Measurements from ENCODE around the gene LGMN. TPM values are rescaled to one million over a fixed set of nuclear protein-coding genes. Genes with fewer than 3 reads are reported as not detected.

Gene LGMN
- total RNA-seq, 4 donors from 2014 or later = 226 to 405 (median 297) TPM

- intact Hi-C loops (cut with DNase I) = no loop called here
- H3K27me3 ChIP-seq = no peaks in the 10 kb centered on the region
- H3K36me3 ChIP-seq = no peaks in the 10 kb centered on the region
- no peak overlapping the region for H3K4me3 ChIP-seq (replicated peaks in 1 of 3)
- peak; percentile 44 for DNase-seq
- H3K4me1 ChIP-seq = peaks cover 37 to 44% of the 10 kb centered on the region in 2 donors
- TF ChIP-seq CTCF (IDR thresholded peaks at IDR 0.05) (no peak), POLR2A (IDR thresholded peaks at IDR 0.05) (no peak)
- H3K9me3 ChIP-seq = no peaks in the 10 kb centered on the region
- peak overlapping the region; percentile 54 to 90 (median 72) for H3K27ac ChIP-seq
- WGBS, 2 donors = 56 to 70% methylated on average over 5 of the region's 5 CpGs
These were observed 28.5 kb downstream of the LGMN start for GRCh38 chr14:92719890-92720323.

- Histone ChIP-seq H3K27me3 (no peaks in the 10 kb centered on the region), H3K36me3 (no peaks in the 10 kb centered on the region), H3K4me3 (replicated peaks in 1 of 3) (no peak overlapping the region), H3K4me1 (peaks cover 37 to 44% of the 10 kb centered on the region in 2 donors), H3K27ac (peak overlapping the region; percentile 54 to 90 (median 72)), H3K9me3 (no peaks in the 10 kb centered on the region)
- TF ChIP-seq POLR2A (IDR thresholded peaks at IDR 0.05) (no peak), CTCF (IDR thresholded peaks at IDR 0.05) (no peak)
- intact Hi-C loops (cut with DNase I) = no loop called here
- no peak for DNase-seq
- WGBS, 2 donors = 26 to 35% methylated on average over 2 of the region's 2 CpGs
These were observed 29.0 kb downstream of the LGMN start for GRCh38 chr14:92719421-92719820.

- no peak for DNase-seq
- intact Hi-C loops (cut with DNase I) = no loop called here
These were observed 29.8 kb downstream of the LGMN start for GRCh38 chr14:92718664-92719063.

GRCh38 chr14:92717571-92718042, 30.8 kb downstream of the LGMN start:
- intact Hi-C loops (cut with DNase I) = no loop called here

More at GRCh38 chr14:92718664-92719063, 29.8 kb downstream of the LGMN start:
- Histone ChIP-seq H3K27me3 (no peaks in the 10 kb centered on the region), H3K4me1 (peaks cover 37 to 44% of the 10 kb centered on the region in 2 donors), H3K36me3 (no peaks in the 10 kb centered on the region), H3K9me3 (no peaks in the 10 kb centered on the region), H3K4me3 (replicated peaks in 1 of 3) (no peak overlapping the region), H3K27ac (peak overlapping the region in 2 of 3 donors; percentile 19 to 56)
- no peak for TF ChIP-seq POLR2A (IDR thresholded peaks at IDR 0.05)
- no peak for TF ChIP-seq CTCF (IDR thresholded peaks at IDR 0.05)
- WGBS, 2 donors = 92 to 97% methylated on average over 8 of the region's 8 CpGs

More at GRCh38 chr14:92717571-92718042, 30.8 kb downstream of the LGMN start:
- TF ChIP-seq CTCF (IDR thresholded peaks at IDR 0.05) (no peak), POLR2A (IDR thresholded peaks at IDR 0.05) (no peak)
- H3K4me1 ChIP-seq = peaks cover 37 to 44% of the 10 kb centered on the region in 2 donors
- 82 to 87% methylated on average over 11 of the region's 11 CpGs for WGBS, 2 donors
- H3K9me3 ChIP-seq = no peaks in the 10 kb centered on the region
- H3K36me3 ChIP-seq = no peaks in the 10 kb centered on the region
- no peak overlapping the region for H3K4me3 ChIP-seq (replicated peaks in 1 of 3)
- peak overlapping the region in 2 of 3 donors; percentile 19 to 56 for H3K27ac ChIP-seq
- H3K27me3 ChIP-seq = no peaks in the 10 kb centered on the region
- no peak for DNase-seq
